ENCODE results near the gene DBT. TPM values are rescaled to one million over a fixed set of nuclear protein-coding genes. Genes with fewer than 3 reads are reported as not detected.

DBT gene
- 18.3 TPM for total RNA-seq

GRCh38 chr1:100249537-100250257 lies at the start of gene DBT:
TSS of gene DBT (minus strand) at chr1:100249834. CDS start at chr1:100249820, 14 bp downstream.

GRCh38 chr1:100265931-100266740 lies 16.5 kb upstream of the DBT start, which contains the start of gene RTCA:
TSS of gene RTCA (plus strand) at chr1:100266216. CDS start at chr1:100266376, 160 bp downstream.

GRCh38 chr1:100178091-100178490 lies 71.5 kb downstream of the DBT start, which contains the start of gene LRRC39:
TSS of gene LRRC39 (minus strand) at chr1:100178256. CDS start at chr1:100168516, 9,740 bp downstream.

Small RNAs within 50 kb of the gene (small RNA-seq; reads per million reads assigned to genes)
- gene AL445928.1 (ENCODE audit: low replicate concordance): not detected
- not detected for gene MIR553 (ENCODE audit: low replicate concordance)
- not detected for gene RPL23AP90 (ENCODE audit: low replicate concordance)

Other genes starting within 250 kb of the DBT start
- gene SASS6, start 116.9 kb downstream of the DBT start, total RNA-seq: 3.9 TPM
- gene TRMT13, start 116.7 kb downstream of the DBT start, total RNA-seq: 24.3 TPM
- 30.3 TPM for gene LRRC39, start 71.6 kb downstream of the DBT start, total RNA-seq
- 22.9 TPM for gene RTCA, start 16.4 kb upstream of the DBT start, total RNA-seq
- gene CDC14A, start 102.7 kb upstream of the DBT start, total RNA-seq: 39.9 TPM